GM12874 (cell line): ENCODE data around the gene KEL.

Source experiments
- CTCF ChIP-seq: IDR thresholded peaks from 2 replicates; pipeline ENCODE4 v1.5.1; 2011; ENCODE audit warnings: low read depth, mild to moderate bottlenecking, control low read depth, low read length, moderate library complexity; ENCODE audit not compliant: insufficient read depth

The KEL gene

GRCh38 chr7:142961973-142962926 is at the start of gene KEL:
KEL (minus strand) TSS chr7:142962363; CDS start chr7:142962206, 157 bp downstream.
- no peak for TF ChIP-seq CTCF

GRCh38 chr7:143008007-143008901 is 46.1 kb upstream of the KEL start:
- peak; percentile 68 for TF ChIP-seq CTCF

GRCh38 chr7:143005632-143006260 is 43.6 kb upstream of the KEL start:
- no peak for TF ChIP-seq CTCF

- peak; percentile 62 for TF ChIP-seq CTCF
Measured at GRCh38 chr7:143003393-143004051, 41.4 kb upstream of the KEL start.

GRCh38 chr7:143002898-143003297 is 40.7 kb upstream of the KEL start:
- no peak for TF ChIP-seq CTCF

- peak; percentile 18; the same call in 1 of the 2 replicates for TF ChIP-seq CTCF
Measured at GRCh38 chr7:143002106-143002505, 39.9 kb upstream of the KEL start.
